DOHH2 (cell line): ENCODE measurements around the gene CHCHD1.

Experiments
- H3F3A ChIP-seq: fragments of 200-600 bp; sonication (generic), shearing (Covaris generic); 2 replicates; pipeline ENCODE4 v1.6.0; 2016; ENCODE audit warnings: antibody characterized with exemption, mild to moderate bottlenecking; ENCODE audit not compliant: control insufficient read depth, insufficient read depth
- H3K27ac ChIP-seq: fragments of 200-600 bp; sonication (generic); 2 replicates; pipeline ENCODE4 v1.5.1; 2014; ENCODE audit warnings: low read depth, mild to moderate bottlenecking, low read length, moderate library complexity
- H3K27me3 ChIP-seq: fragments of 200-600 bp; sonication (generic); 2 replicates; pipeline ENCODE4 v1.6.1; 2014; ENCODE audit warnings: mild to moderate bottlenecking, low read length, mixed read lengths; ENCODE audit not compliant: control insufficient read depth
- H3K36me3 ChIP-seq: fragments of 200-600 bp; sonication (generic); 2 replicates; pipeline ENCODE4 v1.6.1; 2014; ENCODE audit warnings: mild to moderate bottlenecking, low read length, moderate library complexity, mixed read lengths; ENCODE audit not compliant: control insufficient read depth
- H3K4me1 ChIP-seq: fragments of 200-600 bp; sonication (generic); 2 replicates; pipeline ENCODE4 v1.6.1; 2014; ENCODE audit warnings: mild to moderate bottlenecking, low read length, mixed read lengths; ENCODE audit not compliant: control insufficient read depth
- H3K4me2 ChIP-seq: fragments of 200-600 bp; sonication (generic); 2 replicates; pipeline ENCODE4 v1.6.0; 2014; ENCODE audit warnings: mild to moderate bottlenecking, low read length, moderate library complexity
- H3K4me3 ChIP-seq: fragments of 200-600 bp; sonication (generic); 2 replicates; pipeline ENCODE4 v1.5.1; 2014; ENCODE audit warnings: mild to moderate bottlenecking, low read length, mixed read lengths
- H3K79me2 ChIP-seq: fragments of 200-600 bp; sonication (generic); 2 replicates; pipeline ENCODE4 v1.6.1; 2014; ENCODE audit warnings: mild to moderate bottlenecking, low read length, mixed read lengths; ENCODE audit not compliant: control insufficient read depth
- H3K9me2 ChIP-seq: fragments of 200-600 bp; sonication (generic); replicated peaks from 2 replicates; pipeline ENCODE4 v1.6.1; 2014; ENCODE audit warnings: mild to moderate bottlenecking, low read length, mixed read lengths; ENCODE audit not compliant: control insufficient read depth
- H3K9me3 ChIP-seq: fragments of 200-600 bp; sonication (generic); 2 replicates; pipeline ENCODE4 v1.6.1; 2014; ENCODE audit warnings: antibody characterized with exemption, low read length, mixed read lengths; ENCODE audit not compliant: control insufficient read depth, insufficient read depth
- H4K20me1 ChIP-seq: fragments of 200-600 bp; sonication (generic); 2 replicates; pipeline ENCODE4 v1.6.0; 2014; ENCODE audit warnings: low read depth, mild to moderate bottlenecking, antibody characterized with exemption, low read length, moderate library complexity; ENCODE audit not compliant: control insufficient read depth, insufficient read depth
- CTCF ChIP-seq: fragments of 200-600 bp; sonication (generic); IDR thresholded peaks from one replicate; pipeline ENCODE4 v1.5.1; 2014; ENCODE audit warnings: antibody characterized with exemption, mild to moderate bottlenecking, low read depth, low read length; ENCODE audit not compliant: poor library complexity, severe bottlenecking
- EZH2phosphoT487 ChIP-seq: fragments of 200-600 bp; sonication (generic); IDR thresholded peaks from 2 replicates; pipeline ENCODE4 v1.6.1; 2017; ENCODE audit warnings: borderline replicate concordance, mild to moderate bottlenecking, antibody characterized with exemption, low read length, moderate library complexity, mixed read lengths

The CHCHD1 gene

GRCh38 chr10:73812657-73813056, 30.8 kb downstream of the CHCHD1 start:
- Histone ChIP-seq H3K9me2 (no peaks in the 10 kb centered on the region), H3K4me2 (no peak overlapping the region), H3K4me3 (no peak overlapping the region), H3F3A (peaks cover 5% of the 10 kb centered on the region; the same call in 1 of the 2 replicates), H3K27me3 (no peaks in the 10 kb centered on the region), H4K20me1 (no peaks in the 10 kb centered on the region), H3K4me1 (peaks cover 15% of the 10 kb centered on the region), H3K9me3 (no peaks in the 10 kb centered on the region), H3K79me2 (peaks cover 34% of the 10 kb centered on the region), H3K27ac (no peak overlapping the region), H3K36me3 (peaks cover 26% of the 10 kb centered on the region)
- TF ChIP-seq EZH2phosphoT487: no peak
- TF ChIP-seq CTCF: no peak

- Histone ChIP-seq H3K36me3 (peaks cover 20% of the 10 kb centered on the region), H3K27me3 (no peaks in the 10 kb centered on the region), H3K27ac (no peak overlapping the region), H3K9me3 (no peaks in the 10 kb centered on the region), H3F3A (peaks cover 5% of the 10 kb centered on the region; the same call in 1 of the 2 replicates), H3K4me2 (no peak overlapping the region), H4K20me1 (no peaks in the 10 kb centered on the region), H3K4me1 (peaks cover 15% of the 10 kb centered on the region), H3K4me3 (no peak overlapping the region), H3K9me2 (no peaks in the 10 kb centered on the region), H3K79me2 (peaks cover 28% of the 10 kb centered on the region)
- no peak for TF ChIP-seq CTCF
- no peak for TF ChIP-seq EZH2phosphoT487
Measured at GRCh38 chr10:73813333-73813732, 31.5 kb downstream of the CHCHD1 start.

- H3K4me1 ChIP-seq: peaks cover 8% of the 10 kb centered on the region
- H3K4me2 ChIP-seq: no peak overlapping the region
- no peaks in the 10 kb centered on the region for H3K9me3 ChIP-seq
- peaks cover 5% of the 10 kb centered on the region; the same call in 1 of the 2 replicates for H3F3A ChIP-seq
- H3K79me2 ChIP-seq: peaks cover 21% of the 10 kb centered on the region
- no peak overlapping the region for H3K4me3 ChIP-seq
- no peaks in the 10 kb centered on the region for H3K9me2 ChIP-seq
- H3K27me3 ChIP-seq: no peaks in the 10 kb centered on the region
- no peaks in the 10 kb centered on the region for H4K20me1 ChIP-seq
- H3K27ac ChIP-seq: no peak overlapping the region
- TF ChIP-seq CTCF (no peak), EZH2phosphoT487 (no peak)
- H3K36me3 ChIP-seq: peaks cover 9% of the 10 kb centered on the region
Measured at GRCh38 chr10:73814276-73814895, 32.5 kb downstream of the CHCHD1 start.
